NCI-H2107 (cell line): Measurements from ENCODE around the gene SLC22A15.
"Not testable (repeated sequence)": the region's sequence is repeated elsewhere in the genome, so short reads cannot be mapped to it uniquely, and the experiment has no call there.

Experiments used
- DNase-seq: peaks from one replicate; lab custom pipeline; 2025; lab: John Stamatoyannopoulos, UW

Gene SLC22A15

DNA sequence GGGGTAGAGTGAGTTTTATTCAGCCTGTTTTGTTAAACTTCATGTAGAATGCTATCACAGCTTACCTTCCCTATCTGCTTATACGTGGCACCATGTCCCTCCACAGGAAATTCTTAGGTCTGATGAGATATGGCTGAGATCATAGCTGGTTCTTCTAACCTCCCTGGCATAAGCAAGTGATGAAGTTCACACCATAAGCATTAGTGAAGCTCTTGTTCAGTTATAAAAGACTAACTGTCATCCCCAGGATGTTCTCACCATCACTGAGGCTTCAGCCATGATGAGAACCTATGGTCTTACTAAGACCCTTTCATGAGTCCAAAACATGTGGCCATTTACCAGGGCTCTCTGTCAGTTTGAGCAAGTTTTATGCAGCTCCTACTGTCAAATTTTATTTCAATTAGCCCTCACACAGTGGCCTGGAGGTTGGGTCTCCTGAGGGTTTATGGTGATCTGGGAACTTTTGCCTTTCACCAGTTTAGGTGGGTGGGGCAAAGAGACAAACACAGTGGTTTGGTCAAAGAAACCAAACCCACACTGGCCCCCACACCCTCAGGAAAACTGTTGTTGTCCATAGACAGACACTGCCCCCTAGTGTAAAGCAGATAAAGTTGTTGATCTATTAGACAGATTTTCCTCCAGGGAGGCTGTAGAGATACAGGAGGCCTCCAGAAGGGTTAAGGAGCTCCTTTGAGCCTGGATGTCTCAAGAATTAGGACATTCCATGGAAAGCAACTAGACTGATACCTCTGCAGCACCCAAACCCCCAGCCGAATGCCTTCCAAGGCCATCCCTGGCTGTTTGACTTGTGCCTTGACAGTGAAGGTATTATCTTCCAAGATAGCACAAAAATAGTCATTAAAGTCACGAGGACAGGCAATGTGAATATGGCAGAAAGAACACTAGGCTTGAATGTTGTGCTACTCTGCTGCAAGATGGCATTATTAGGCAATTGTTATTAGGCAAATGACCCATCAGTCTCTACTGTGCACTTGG lies 5.0 kb downstream of the SLC22A15 start:
- DNase-seq: no peak

DNA sequence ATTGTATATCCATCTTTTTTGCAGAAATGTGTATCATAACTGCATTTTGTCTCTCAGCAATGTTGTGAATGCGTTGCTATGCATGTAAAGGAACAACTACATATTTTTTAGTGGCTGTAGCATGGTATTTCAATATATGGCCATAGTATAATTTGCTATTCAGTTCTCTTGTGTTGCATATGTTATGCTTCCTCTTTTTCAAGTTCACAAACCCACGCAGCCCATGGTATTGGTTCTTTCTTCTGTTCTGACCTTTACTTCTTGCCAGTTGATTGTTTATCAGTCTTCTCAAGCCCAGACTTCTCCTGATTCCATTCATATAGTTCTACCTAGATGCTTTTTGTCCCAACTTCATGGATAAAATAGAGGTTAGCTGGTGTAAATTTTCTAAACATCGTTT lies 6.1 kb downstream of the SLC22A15 start:
- DNase-seq: no peak

DNA sequence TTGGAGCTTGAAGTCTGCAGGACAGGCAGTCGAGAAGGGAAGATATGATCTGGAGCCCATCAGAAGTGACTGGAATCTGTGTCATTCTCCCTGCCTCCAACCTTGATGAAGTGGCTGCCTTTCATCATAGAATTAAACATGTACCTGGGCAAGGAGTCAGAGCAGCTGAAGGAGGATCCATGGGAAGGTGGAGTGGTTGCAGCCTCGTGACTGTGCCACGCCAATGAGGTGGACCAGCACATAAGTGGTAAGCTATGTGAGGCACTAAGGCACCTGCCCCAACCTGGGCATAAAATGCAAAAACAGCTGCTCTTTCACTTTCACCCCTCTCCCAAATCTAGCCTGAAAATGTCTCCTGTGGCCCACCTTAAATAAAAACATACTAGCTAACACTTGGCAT lies 7.3 kb downstream of the SLC22A15 start:
- DNase-seq: no peak

DNA sequence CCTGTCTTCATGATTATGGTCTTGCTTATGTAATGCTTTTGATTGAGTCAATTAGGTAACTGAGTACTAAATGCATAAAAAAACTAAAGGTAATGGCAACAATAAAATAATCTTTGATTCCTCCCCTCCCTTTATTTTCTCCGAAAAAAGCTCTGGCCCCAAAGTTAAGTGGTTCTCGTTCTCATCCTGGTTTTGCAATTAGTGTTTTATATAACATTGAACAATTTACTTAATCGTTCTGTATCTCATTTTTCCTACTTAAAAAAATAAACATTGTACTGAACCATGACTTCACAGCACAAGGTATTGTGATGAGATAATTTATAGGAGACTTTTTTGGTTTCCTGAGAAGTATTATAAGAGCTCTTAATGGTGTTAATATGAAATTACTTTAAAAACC lies 11.3 kb downstream of the SLC22A15 start:
- DNase-seq: no peak

DNA sequence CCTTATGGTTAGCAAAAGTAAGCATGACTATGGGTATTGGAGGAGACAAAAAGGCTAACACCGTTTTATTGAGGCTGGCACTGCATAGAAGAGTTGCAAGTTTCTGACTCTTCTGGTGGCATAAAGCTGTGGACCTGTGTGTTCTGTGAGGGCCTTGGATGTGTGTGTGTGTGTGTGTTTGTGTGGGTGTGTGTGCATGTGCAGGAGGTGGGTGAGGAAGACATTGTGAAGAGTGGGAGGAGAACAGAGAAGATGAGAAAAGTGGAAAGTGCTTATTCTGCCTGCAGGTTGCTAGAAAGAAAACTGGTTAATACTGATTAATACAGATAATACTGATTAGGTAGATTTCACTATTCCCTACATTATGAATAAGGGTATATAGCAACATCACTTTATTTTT lies 12.6 kb downstream of the SLC22A15 start:
- no peak for DNase-seq

DNA sequence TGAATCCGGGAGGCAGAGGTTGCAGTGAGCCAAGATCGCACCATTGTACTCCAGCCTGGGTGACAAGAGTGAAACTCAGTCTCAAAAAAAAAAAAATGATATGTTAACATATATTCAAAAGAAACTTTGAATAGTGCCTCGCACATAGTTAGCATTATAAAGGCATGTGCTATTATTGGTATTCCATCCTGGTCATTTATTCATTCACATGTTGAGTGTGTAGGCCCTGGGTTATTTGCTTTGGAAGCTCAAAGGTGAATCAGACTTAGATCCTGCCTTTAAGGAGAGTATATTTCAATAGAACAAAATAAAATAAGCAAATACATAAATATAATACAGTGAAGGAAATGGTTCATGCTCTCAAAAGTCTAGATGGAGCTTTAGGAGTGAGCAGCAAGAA lies 13.4 kb downstream of the SLC22A15 start:
- DNase-seq: no peak

DNA sequence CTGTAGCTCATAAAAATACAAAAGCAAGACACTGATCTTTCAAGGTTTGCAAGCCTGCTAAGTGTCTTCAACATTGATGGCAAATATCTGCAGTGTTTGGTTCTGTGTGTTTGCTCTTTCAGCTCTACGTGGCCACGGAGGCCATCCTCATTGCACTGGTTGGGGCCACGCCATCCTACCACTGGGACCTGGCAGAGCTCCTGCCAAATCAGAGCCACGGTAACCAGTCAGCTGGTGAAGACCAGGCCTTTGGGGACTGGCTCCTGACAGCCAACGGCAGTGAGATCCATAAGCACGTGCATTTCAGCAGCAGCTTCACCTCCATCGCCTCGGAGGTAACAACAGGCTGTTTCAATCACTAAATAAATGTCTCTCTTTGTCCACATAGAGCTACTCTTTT lies 15.6 kb downstream of the SLC22A15 start:
- DNase-seq: no peak

DNA sequence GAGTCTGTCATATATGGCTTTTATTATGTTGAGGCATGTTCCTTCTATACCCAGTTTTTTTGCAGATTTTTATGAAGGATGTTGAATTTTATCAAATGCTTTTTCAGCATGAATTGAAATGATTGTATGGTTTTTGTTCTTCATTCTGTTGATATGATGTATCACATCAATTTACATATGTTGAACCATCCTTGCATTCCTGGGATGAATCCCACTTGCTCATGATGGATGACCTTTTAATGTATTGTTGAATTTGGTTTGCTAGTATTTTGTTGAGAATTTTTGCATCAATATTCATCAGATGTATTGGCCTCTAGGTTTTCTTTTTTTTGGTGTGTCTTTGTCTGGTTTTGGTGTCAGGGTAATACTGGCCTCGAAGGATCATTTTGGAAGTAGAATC lies 21.6 kb downstream of the SLC22A15 start:
- DNase-seq: not testable (repeated sequence)

DNA sequence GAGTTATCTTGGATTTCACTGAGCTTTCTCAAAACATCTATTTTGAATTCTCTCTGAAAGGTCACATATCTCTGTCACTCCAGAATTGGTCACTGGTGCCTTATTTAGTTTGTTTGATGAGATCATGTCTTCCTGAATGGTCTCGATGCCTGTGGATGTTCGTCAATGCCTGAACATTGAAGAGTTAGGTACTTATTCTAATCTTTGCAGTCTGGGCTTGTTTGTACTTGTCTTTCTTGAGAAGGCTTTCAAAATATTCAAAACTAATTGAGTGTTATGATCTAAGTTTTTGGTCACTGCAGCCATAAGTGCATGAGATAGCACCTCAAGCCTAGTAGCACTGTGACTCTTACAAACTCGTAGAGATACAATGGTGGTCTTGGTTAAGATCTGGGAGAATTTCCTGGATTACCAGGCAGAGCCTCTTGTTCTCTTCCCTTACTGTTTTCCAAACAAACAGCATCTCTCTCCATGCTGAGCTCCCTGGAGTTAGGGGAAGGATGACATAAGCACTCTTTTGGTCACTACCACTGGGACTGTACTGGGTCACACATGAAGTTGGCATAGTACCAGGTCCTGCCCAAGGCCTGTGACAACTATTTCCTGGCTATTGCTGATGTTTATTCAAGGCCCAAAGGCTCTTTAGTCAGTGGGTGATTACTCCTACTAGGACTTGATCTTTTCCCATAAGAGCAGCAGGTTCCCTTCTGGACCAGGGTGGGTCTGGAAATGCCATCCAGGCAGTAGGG lies 25.6 kb downstream of the SLC22A15 start:
- DNase-seq: no peak

DNA sequence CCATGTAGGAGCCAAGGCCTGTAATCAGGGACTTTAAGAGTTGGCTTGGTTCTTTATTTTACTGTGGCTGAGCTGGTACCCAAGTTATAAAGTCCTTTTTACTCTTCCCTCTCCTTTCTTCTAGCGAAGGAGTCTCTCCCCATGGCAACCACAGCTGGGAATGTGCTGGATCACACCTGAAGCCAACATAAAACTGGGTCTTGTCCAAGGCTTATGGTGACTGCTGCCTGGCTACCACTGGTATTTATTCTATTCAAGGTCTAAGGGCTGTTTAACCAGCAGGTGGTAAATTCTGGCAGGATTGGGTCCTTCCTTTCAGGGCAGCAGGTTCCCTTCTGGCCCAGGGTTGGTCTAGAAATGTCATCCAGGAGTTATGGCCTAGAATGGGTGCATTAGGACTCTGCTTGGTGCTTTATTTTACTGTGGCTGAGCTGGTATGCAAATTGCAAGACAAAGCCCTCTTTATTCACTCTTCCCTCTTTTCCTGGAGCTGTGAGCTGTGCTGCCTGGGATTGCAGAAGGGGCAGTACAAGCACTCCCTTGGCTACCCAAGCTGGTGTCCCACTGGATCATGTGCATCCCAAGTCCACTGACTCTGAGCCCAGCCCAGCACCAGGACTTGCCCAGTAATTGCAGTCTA lies 26.6 kb downstream of the SLC22A15 start:
- no peak for DNase-seq

DNA sequence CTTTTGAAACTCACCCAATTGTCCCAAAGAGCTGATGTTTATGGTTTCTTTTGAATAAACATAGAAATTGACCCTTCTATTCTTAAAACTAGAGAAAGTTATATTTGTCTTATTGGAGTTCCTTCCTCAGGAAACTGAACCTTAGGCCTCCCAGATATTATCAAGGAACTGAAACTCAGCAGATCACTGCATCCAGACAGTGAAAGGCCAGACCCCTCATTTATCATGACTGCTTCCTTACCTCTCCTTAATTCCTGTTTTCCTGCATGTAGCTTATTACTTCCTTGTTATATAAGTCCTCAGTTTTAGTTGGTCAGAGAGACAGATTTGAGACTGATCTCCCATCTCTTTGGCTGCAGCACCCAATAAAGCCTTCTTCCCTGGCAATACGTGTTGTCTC lies 27.5 kb downstream of the SLC22A15 start:
- no peak for DNase-seq

DNA sequence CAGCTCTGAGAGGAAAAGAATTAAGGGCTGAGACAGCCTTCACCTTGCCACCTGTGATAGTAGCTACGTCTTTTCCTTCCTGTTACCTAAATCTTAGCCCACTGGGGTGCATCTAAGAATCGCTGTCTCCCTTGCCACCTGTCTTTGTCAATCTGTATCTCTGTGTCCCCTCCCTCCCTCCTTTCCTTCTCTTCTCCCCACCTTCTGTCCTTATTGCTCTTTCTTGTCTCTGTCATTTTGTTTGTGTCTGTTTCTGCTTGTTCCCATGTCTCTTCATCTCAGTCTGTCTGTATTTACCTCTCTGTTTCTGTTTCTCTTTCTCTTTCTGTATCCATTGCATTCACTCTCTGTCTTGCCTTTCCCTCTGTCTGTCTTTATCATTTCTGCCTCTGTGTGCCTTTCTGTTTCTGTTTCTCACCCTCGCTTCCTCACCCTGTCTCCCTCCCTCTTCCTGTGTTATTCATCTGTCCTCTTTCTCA lies 30.2 kb downstream of the SLC22A15 start:
- DNase-seq: no peak

DNA sequence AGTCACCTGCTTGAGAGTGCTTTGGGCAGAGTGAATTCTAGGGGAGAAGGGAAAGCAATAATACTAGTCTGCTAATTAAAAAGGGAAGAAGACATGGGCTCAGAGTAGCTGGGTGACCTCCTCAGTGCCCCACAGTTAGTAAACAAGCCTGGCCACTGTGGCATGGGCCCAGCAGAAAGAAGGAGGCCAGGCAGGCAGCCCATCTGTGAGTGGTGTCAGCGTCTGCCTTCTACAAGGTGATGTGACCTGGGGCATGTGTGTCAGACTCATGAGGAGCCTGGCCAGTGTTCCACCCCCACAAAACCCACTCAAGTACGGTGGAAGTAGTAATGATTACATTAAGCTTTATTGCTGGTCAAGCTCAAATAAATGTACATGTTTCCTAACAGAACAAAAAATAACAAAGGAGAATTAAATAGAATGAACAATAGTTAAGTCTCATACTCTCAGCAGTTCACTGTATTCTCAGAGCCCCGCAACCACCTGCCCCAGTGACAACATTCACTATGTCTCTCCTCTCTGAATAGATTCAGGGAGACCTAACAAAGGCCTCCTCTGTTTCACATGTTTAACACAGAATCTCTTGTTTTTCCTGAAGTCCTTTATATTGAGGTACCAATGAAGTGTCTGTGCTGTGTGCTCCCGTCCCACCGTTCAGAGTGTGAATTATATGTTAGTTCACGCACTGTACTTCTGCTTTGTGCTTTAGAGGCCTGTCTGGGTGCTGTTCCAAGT lies 32.5 kb downstream of the SLC22A15 start:
- DNase-seq: no peak

DNA sequence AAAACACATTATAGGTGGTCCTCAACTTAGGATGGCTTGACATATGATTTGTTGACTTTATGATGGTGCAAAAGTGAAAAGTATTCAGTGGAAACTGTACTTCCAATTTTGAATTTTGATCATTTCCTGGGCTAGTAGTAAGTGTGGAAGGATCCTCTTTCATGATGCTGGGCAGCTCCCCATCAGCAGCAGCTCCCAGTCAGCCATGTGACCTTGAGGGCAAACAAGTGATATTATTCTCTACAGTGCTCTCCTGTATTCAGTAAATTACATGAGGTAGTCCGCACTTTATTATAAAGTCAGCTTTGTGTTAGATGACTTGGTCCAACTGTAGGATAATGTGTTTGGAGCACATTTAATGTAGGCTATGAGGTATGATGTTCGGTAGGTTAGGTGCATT lies 36.4 kb downstream of the SLC22A15 start:
- no peak for DNase-seq

DNA sequence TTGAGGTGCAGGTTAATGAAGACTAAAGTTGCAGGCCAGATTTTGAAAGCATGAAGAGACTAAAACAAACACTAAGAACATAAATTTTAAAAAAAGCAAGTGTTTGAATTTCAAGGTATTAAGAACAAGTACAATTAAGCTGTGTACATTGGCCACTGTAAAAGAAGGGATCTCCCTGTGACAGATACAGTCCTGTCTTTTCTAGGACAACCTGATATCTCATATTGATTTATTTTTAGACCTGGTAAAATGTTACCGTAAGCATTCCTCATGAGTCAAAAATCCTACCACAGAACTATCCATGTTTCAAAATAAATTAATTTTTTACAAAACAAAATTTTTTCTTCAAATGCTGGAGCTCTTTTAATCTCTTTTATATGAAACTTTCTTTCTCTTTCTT lies 39.4 kb downstream of the SLC22A15 start:
- DNase-seq: no peak

DNA sequence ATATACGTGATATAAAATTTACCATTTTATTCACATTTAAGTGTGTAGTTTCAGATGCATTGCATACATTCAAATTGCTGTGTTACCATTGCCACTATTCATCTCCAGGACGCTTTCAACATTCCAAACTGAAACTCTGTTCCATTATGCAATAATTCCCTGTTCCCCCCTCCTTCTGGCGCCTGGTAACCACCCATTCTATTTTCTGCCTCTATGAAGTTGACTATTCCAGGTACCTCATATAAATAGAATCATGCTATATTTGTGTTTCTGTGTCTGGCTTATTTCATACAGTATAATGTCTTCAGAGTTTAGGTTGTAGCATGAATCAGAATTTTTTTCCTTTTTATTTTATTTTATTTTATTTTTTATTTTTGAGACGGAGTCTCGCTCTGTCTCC lies 41.7 kb downstream of the SLC22A15 start:
- DNase-seq: no peak

DNA sequence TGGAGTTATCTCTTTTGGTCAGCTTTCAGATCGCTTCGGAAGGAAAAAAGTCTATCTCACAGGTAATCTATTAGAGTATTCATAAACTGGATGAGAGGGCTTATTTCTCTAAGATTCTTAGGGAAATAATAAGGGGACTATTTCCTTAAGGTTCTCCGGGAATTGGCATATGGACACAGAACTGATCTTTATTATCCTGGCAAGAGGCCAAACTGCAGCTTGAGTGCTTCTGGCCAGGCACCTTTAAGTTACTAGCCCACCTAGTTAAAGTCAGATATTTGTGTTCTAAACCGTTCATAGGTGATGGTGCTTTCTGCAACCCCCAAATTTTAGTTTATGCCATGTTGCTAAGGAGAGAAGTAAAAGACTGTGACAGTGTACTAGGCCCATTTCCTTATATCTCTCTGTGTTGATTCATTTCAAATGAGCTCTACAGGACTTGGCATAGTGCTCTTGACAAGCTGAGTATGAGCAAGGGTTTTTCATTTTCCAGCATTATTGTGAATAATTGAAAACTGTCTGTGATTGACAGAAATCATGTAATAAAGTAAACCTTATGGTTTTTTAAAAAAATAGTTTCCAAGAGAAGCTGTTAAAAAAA lies 43.4 kb downstream of the SLC22A15 start:
- DNase-seq: no peak

DNA sequence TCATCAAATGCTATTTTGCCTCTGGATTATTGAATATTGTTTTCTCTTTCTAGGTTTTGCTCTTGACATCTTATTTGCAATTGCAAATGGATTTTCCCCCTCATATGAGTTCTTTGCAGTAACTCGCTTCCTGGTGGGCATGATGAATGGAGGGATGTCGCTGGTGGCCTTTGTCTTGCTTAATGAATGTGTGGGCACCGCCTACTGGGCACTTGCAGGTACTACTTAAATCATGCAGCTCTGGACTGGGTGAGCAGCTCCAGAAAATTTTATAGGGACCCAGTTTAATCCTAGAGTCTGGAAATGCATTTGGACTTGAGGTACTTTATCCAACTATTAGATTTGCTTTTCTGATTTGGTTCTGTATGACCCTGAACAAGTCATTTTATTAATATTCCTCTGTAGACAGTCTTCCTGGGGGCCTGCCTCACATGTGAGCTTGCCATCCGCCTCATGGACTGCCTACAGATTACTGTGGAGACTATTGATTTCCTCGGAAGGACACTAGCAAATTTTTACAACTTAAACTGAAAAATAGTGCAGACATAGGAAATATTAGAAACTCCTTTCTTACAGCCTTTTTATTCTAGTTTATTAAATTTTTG lies 44.5 kb downstream of the SLC22A15 start:
- DNase-seq: no peak

DNA sequence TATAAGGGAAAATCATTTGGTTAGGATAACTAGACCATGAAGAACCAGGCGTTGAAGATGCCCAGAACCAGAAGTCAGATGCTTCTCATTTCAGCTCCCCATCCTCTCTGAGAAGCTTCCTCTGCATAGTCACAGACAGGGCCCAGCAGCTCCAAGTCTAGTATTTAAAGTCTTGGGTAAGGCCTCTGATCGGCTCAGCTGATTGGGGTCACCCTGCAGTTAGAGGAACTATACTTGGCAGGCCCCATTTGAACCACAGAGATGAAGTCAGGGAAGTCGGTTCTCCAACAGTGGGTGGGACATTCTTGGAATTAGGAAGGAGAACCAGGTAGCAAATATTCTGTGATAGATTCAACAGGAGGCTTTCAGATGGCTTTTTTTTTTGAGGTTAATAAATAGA lies 48.3 kb downstream of the SLC22A15 start:
- DNase-seq: no peak

DNA sequence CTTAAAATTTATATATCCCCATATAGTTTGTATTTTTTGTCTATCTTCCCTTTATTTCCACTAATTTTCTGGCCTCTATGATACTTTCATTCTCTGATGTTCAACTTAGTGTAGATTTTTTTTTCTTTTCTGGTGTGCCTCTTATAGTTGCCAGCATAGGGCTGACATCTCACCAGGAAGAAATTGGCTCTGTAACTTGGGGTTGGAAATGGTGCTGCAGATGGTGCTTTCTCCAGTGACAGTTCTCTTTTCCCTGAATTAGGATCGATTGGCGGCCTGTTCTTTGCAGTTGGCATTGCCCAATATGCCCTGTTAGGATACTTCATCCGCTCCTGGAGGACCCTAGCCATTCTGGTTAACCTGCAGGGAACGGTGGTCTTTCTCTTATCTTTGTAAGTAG lies 50.3 kb downstream of the SLC22A15 start:
- DNase-seq: no peak

DNA sequence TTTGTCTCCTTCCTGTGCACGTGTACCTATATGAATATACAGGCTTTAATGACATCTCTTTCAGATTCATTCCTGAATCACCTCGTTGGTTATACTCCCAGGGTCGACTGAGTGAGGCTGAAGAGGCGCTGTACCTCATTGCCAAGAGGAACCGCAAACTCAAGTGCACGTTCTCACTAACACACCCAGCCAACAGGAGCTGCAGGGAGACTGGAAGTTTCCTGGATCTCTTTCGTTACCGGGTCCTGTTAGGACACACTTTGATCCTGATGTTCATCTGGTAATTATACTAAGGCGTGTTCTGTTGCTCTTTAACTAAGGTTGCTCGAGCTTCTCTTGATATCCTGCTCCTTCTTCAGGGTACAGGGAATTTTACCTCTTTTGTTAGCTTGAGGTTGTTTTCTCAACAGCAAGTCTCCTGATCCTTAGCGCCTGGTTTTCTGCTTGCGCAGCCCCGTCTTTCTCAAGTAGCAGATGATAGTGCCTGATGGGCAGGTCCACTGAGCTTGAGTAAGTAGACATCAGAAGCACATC lies 55.1 kb downstream of the SLC22A15 start:
- no peak for DNase-seq
